Astrocyte (in vitro differentiated cells and primary cell): ENCODE data around the gene EDC3.

Experiments
- CTCF ChIP-seq: IDR thresholded peaks from 2 replicates; pipeline ENCODE4 v1.5.1; 2011; ENCODE audit warnings: low read depth, mild to moderate bottlenecking, inconsistent platforms, low read length, moderate library complexity; ENCODE audit not compliant: insufficient read depth
- EZH2 ChIP-seq: IDR thresholded peaks from 2 replicates; pipeline ENCODE4 v1.6.1; 2012; ENCODE audit warnings: mild to moderate bottlenecking, low read length, inconsistent platforms; ENCODE audit not compliant: insufficient read depth

DNA sequence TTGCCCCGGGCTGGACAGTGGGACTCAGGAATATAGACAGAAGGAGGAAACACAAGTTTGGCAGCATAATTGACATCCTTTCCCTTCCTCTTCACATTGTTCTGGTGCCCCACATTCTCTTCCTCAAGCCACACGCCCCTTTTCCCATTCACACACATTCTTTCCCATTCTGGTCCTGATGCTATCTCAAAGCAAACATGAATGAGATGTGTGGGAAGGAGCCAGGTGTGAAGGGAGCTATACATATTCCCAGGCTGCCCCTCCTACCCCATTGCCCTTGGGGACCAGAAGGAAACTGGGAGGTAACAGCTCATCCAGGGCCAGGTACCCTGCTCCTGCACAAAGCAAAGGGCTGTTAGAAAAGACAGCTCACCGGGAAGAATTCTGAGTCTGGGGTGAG, 103.6 kb downstream of the EDC3 start:
- TF ChIP-seq CTCF (no peak), EZH2 (no peak)
